Pulmonary artery endothelial cell (primary cell): ENCODE data around the gene PPP1R36. TPM values are rescaled to one million over a fixed set of nuclear protein-coding genes. Genes with fewer than 3 reads are reported as not detected.
"Not testable (repeated sequence)": the region's sequence is repeated elsewhere in the genome, so short reads cannot be mapped to it uniquely, and the experiment has no call there.

Experiments
- DNase-seq: peaks from one replicate; pipeline ENCODE4 v3.0.0-alpha.2; 2011; ENCODE audit warnings: low read depth, low spot score
- total RNA-seq: library from RNA; depleted of rRNA; stranded (reverse); fragments of >200 nt; gene quantifications from 2 replicates; pipeline ENCODE4 v1.2.3, GENCODE V29; 2014

Gene PPP1R36
- total RNA-seq, 1 donor from 2014 or later = 0.73 TPM

- DNase-seq = no peak
Measured at GRCh38 chr14:64612021-64612380, 62.2 kb downstream of the PPP1R36 start.

GRCh38 chr14:64612971-64613666 is 63.4 kb downstream of the PPP1R36 start:
- DNase-seq = no peak

- DNase-seq = no peak
Measured at GRCh38 chr14:64614166-64614565, 64.4 kb downstream of the PPP1R36 start.

GRCh38 chr14:64614805-64615391 is 65.1 kb downstream of the PPP1R36 start:
- no peak for DNase-seq

- DNase-seq = not testable (repeated sequence)
Measured at GRCh38 chr14:64617872-64618408, 68.2 kb downstream of the PPP1R36 start.

GRCh38 chr14:64620910-64621309 is 71.1 kb downstream of the PPP1R36 start:
- no peak for DNase-seq

GRCh38 chr14:64623554-64624165 is 73.9 kb downstream of the PPP1R36 start:
- DNase-seq = no peak

- DNase-seq = no peak
Measured at GRCh38 chr14:64625386-64626232, 75.8 kb downstream of the PPP1R36 start.

- DNase-seq = no peak
Measured at GRCh38 chr14:64628940-64629408, 79.2 kb downstream of the PPP1R36 start.

- DNase-seq = no peak
Measured at GRCh38 chr14:64630778-64631177, 81.0 kb downstream of the PPP1R36 start.

- not testable (repeated sequence) for DNase-seq
Measured at GRCh38 chr14:64631222-64631621, 81.5 kb downstream of the PPP1R36 start.

- no peak for DNase-seq
Measured at GRCh38 chr14:64632056-64632455, 82.3 kb downstream of the PPP1R36 start.

GRCh38 chr14:64634558-64634957 is 84.8 kb downstream of the PPP1R36 start:
- no peak for DNase-seq

- no peak for DNase-seq
Measured at GRCh38 chr14:64636208-64636979, 86.6 kb downstream of the PPP1R36 start.

- no peak for DNase-seq
Measured at GRCh38 chr14:64636980-64637429, 87.2 kb downstream of the PPP1R36 start.

GRCh38 chr14:64637735-64638473 is 88.1 kb downstream of the PPP1R36 start:
- no peak for DNase-seq

GRCh38 chr14:64638625-64639024 is 88.9 kb downstream of the PPP1R36 start:
- DNase-seq = no peak
